GM10847 (cell line): ENCODE data around the gene VASN.

Experiments
- POLR2A ChIP-seq: IDR thresholded peaks from 2 replicates; pipeline ENCODE4 v1.6.1; 2011; ENCODE audit not compliant: insufficient read length; ENCODE audit errors: extremely low read depth

VASN gene

GRCh38 chr16:4371357-4372000, at the start of gene VASN:
VASN (plus strand) TSS chr16:4371848; CDS start chr16:4380878, 9,030 bp downstream.
- peak; percentile 38 for TF ChIP-seq POLR2A

- no peak for TF ChIP-seq POLR2A
Measured at GRCh38 chr16:4322121-4323052, 49.3 kb upstream of the VASN start.

- TF ChIP-seq POLR2A = no peak
Measured at GRCh38 chr16:4323071-4323844, 48.4 kb upstream of the VASN start.

GRCh38 chr16:4323845-4324488, 47.7 kb upstream of the VASN start:
- TF ChIP-seq POLR2A = no peak

GRCh38 chr16:4324492-4325252, 47.0 kb upstream of the VASN start:
- no peak for TF ChIP-seq POLR2A

- TF ChIP-seq POLR2A = no peak
Measured at GRCh38 chr16:4325253-4325758, 46.3 kb upstream of the VASN start.

GRCh38 chr16:4327386-4328045, 44.1 kb upstream of the VASN start:
- no peak for TF ChIP-seq POLR2A

GRCh38 chr16:4328046-4328781, 43.4 kb upstream of the VASN start:
- TF ChIP-seq POLR2A = no peak

- TF ChIP-seq POLR2A = no peak
Measured at GRCh38 chr16:4328782-4329775, 42.6 kb upstream of the VASN start.

- no peak for TF ChIP-seq POLR2A
Measured at GRCh38 chr16:4330277-4330874, 41.3 kb upstream of the VASN start.

GRCh38 chr16:4332083-4332482, 39.6 kb upstream of the VASN start:
- TF ChIP-seq POLR2A = no peak

- TF ChIP-seq POLR2A = no peak
Measured at GRCh38 chr16:4332623-4333307, 38.9 kb upstream of the VASN start.
